NOMO-1 (cell line): ENCODE results near the gene MYL12B.

Source experiments
- DNase-seq, 2 experiments: peaks; one replicate each; lab custom pipeline; 2025; ENCODE audit not compliant: unreplicated experiment in 2 of 2; lab: John Stamatoyannopoulos, UW

MYL12B gene

DNA sequence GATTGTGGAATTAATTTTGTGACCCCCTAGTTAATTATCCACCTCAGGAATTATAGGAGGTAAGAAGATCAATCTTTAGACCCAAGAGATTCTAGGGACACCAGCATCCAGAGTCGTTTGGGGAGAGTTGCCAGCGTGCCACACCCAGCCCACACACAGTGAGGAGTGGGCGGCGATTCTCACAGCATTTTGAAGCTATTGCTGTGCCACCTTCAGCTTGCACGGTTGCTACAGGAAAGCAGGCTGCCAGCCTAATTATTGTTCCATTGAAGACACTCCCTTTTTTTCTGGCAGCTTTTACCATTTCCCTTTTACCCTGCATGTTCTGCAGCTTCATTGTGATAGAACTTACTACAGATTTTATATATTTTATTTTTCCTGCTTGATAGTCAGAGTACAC lies 27.5 kb upstream of the MYL12B start:
- DNase-seq, result no peak

DNA sequence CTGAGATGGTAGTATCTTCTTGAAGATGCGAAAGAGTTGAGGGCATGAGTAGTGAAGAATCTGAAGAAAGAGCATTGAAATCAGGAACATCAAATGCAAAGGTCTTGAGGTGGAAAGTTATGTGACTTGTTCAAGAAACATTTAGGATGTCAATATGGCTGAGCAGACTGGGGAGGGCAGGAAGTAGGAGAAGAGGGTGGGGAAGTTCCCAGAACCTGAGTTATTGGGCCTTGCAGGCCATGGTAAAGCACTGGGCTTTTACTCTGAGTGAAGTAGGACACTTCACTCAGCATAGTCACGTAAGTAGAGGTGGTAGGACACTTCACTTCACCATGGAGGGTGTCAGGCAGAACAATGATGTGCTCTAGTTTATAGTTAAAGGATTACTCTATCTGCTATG lies 26.1 kb upstream of the MYL12B start:
- DNase-seq, result no peak

GRCh38 chr18:3236470-3236869 lies 25.5 kb upstream of the MYL12B start:
- DNase-seq, result no peak

GRCh38 chr18:3238742-3239141 lies 23.2 kb upstream of the MYL12B start:
- DNase-seq, result no peak

DNA sequence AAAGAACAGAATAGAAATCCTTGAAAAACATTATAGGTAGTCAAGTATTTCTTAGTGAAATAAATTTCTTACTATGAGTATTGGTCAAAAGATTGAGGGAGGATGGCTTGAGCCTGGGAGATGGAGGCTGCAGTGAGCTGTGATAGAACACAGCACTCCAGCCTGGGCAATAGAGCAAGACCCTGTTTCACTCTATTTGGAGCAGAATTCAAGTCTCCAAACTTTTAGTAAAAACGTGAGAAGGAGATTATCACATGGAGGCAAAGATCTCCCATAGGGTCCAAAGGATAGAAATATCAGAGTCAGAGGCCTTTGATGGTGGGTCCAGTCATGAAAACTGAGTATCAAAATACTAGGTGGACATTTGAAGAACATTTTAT lies 16.8 kb upstream of the MYL12B start:
- DNase-seq, result no peak

GRCh38 chr18:3245853-3246634 lies 15.9 kb upstream of the MYL12B start:
- DNase-seq, result peak; percentile 81 to 87

- peak; percentile 63 to 72 for DNase-seq
Observed at GRCh38 chr18:3246635-3247239, 15.2 kb upstream of the MYL12B start.

DNA sequence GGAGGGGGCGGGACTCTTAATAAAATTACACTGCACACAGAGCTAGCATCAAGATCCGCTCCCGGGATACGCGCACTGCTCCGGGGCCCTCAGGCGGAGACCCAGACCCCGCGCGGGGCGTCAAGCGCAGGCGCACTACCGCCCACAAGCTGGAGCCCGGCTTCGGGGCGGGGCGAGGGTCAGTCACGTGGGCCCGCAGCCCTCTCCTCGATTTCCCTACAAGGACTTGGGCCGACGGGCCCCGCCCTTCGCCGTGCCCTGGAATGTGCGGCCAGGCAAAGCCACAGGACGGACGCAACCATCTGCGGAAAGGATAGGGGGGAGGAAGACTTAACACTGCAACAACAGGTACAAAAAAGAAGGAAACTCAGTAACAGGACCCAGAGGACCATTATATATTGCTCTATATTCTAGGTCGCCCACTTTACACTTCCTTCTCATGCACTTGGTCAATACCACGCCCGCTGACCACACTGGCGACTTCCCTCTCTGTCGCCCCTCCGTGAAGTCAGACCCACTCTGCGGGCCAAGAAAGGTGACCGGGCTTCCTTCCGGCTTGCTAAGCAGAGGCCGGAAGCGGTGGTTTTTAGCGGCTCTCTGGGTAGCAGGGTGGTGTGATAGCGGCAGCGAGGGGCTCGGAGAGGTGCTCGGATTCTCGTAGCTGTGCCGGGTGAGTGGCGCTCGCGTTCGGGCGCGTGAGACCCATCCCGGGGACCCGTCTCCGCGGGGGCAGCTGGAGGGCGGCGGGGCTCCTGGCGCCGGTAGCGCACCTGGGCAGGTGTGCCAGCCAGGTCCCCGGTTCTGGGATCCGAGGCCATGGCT lies 14.5 kb upstream of the MYL12B start, which contains the start of gene MYL12A:
Gene MYL12A, plus strand, starts transcription at position 562 of the 822 bp plus-strand sequence. CDS start 5,447 bp downstream, outside the sequence.
- DNase-seq, result peak; percentile 97 to 98

- DNase-seq, result peak in 1 of 2 experiments; percentile 25
Observed at GRCh38 chr18:3248062-3248657, 13.8 kb upstream of the MYL12B start.

GRCh38 chr18:3248658-3249359 lies 13.1 kb upstream of the MYL12B start:
- peak; percentile 74 to 83 for DNase-seq

GRCh38 chr18:3250237-3251107 lies 11.5 kb upstream of the MYL12B start:
- DNase-seq, result no peak

DNA sequence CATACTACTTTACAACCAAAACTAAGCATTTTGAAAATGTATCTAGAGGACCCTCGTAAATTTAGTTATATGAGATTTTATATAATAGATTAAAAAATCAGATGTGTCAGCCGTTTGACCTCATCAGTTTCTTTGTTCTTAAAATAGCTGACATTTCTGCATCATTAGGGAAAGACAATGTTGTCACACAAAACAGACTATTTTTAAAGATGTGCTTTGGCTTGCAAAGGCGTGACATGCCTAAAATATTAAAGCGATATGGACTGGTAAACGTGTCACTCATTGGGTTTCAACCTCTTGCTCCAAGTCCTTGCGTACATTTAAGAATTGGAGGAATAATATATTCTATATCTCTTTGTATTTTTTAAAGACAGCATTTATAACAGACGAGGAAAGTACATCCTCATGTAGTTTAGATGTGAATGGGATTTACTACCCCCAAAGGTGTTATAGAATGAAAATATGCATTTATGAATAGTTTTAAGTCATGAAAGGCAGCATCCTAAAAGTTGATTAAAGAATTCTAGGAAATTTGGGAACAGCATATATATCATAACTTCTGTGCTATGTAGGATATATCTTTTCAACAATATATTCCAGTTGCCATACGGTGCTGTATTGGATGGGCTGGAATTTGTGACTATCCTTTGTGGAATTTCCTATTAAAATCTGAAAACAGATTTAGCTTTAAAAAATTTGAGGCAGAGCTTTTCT lies 10.5 kb upstream of the MYL12B start:
- DNase-seq, result no peak

GRCh38 chr18:3251963-3252277 lies 10.0 kb upstream of the MYL12B start:
- DNase-seq, result no peak

GRCh38 chr18:3252843-3253242 lies 9.1 kb upstream of the MYL12B start:
- no peak for DNase-seq

DNA sequence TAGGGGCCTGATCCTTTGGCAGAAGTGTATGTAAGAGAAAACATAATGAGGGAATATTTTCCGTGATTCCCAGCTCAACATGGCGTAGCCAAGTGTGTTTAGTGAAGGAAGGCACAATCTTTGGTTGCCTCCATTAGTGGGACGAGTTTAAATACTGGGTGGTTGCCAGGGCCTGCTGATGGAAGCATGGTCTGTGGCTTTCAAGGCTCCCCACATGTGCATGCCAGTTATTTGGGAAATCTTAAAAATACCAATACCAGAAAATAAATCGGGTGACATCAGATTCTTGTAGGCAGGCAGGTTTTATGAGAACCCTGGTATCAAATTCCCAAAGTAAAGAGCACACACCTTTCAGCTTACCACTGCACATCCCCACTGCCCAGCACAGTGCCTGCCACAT lies 7.2 kb upstream of the MYL12B start:
- no peak for DNase-seq

DNA sequence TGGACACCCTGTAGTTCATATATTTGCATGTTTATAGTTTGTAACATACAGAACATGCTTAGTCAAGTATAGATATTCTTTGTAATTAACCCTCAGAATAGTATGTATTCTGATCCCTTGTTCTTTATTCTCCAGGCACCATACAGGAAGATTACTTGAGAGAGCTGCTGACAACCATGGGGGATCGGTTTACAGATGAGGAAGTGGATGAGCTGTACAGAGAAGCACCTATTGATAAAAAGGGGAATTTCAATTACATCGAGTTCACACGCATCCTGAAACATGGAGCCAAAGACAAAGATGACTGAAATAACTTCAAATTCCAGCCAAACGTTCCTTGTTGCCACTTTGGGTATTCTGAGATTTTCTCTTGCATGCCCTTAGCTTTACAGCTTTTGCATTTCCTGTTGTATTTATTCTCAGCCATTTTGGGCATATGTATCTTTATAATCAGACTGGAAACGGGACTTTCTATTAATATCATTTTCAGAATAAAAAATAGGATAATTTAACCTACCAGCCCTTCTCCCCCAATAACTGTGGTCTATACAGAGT lies 6.2 kb upstream of the MYL12B start:
- DNase-seq, result no peak

DNA sequence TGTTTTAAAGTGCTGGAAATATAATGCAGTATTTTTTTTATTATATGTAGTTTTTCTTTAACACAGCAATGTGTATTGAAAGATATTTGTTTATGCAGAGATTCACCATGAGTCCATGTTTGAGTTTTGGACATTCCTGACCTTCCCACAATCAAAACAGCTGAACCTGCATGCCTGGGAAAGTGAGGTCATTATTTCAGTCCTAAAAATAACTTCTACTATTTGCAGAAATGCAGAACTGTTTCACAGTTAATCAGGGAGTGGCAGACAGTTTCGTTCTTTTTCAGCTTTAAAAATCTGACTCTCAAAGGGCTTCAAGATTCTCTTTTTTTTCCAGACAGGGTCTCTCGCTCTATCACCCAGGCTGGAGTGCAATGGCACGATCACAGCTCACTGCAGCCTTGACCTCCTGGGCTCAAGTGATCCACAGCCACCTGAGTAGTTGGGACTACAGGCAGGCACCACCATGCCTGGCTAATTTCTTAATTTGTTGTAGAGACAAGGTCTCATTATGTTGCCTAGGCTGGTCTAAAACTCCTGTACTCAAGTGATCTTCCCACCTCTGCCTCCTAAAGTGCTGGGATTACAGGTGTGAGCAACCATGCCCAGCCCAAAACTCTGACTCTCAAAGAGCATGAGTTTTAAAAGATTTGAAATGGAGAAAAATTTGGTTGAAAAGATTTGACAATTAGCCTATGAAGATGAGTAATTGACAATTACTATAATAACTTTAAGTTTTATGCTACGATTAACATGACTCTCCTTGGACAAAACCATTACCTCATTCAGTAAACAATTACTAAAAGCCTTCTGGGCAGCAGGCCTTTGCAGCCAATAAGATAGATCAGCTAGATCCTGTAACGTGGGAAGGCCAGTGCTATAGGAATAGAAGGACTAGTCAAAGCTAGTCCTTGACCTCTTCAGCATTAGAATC lies 5.0 kb upstream of the MYL12B start:
- DNase-seq, result peak in 1 of 2 experiments; percentile 12
